Adipocyte (in vitro differentiated cells): ENCODE measurements around the gene RNF169.
"Not testable (repeated sequence)": the region's sequence is repeated elsewhere in the genome, so short reads cannot be mapped to it uniquely, and the experiment has no call there.

Experiments
- DNase-seq: peaks from one replicate; pipeline ENCODE4 v3.0.0-alpha.2; 2015; ENCODE audit warnings: low read depth
- H3K27me3 ChIP-seq: replicated peaks from 2 replicates; pipeline ENCODE4 v1.7.0; 2013; ENCODE audit warnings: mild to moderate bottlenecking, low read length, moderate library complexity; ENCODE audit not compliant: control insufficient read depth, insufficient read depth
- H3K36me3 ChIP-seq: 2 replicates; pipeline ENCODE4 v1.7.0; 2013; ENCODE audit warnings: low read length, mild to moderate bottlenecking, moderate library complexity; ENCODE audit not compliant: control insufficient read depth, insufficient read depth, severe bottlenecking
- H3K4me1 ChIP-seq: 2 replicates; pipeline ENCODE4 v1.7.0; 2013; ENCODE audit warnings: mild to moderate bottlenecking, low read length, moderate library complexity; ENCODE audit not compliant: control insufficient read depth, insufficient read depth
- H3K4me3 ChIP-seq: 2 replicates; pipeline ENCODE4 v1.7.0; 2013; ENCODE audit warnings: mild to moderate bottlenecking, low read length, moderate library complexity
- H3K9ac ChIP-seq: 2 replicates; pipeline ENCODE4 v1.7.0; 2013; ENCODE audit warnings: mild to moderate bottlenecking, low read length, moderate library complexity
- H3K9me3 ChIP-seq: 2 replicates; pipeline ENCODE4 v1.7.0; 2013; ENCODE audit warnings: mild to moderate bottlenecking, low read length, moderate library complexity; ENCODE audit not compliant: control insufficient read depth

Gene RNF169

DNA sequence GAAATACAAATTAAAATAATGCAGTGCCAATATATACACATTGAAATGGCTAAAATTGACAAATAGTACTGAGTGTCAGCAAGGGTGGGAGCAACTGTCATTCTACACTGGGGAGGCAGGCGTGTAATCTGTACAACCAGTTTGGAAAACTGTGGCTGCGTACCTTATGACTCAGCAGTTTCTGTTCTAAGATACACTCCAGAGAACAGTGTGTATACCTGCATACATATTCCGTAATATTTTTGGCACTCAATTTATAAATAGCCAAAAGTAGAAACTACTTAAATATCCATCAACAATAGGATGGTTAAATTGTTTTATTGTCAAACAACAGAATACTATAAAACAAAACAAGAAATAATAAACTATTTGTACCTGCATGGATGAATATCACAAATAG lies 57.6 kb downstream of the RNF169 start:
- H3K9ac ChIP-seq, result no peak overlapping the region
- no peaks in the 10 kb centered on the region for H3K4me1 ChIP-seq
- no peak for DNase-seq
- no peaks in the 10 kb centered on the region for H3K27me3 ChIP-seq
- no peaks in the 10 kb centered on the region for H3K36me3 ChIP-seq
- H3K4me3 ChIP-seq, result no peak overlapping the region
- no peaks in the 10 kb centered on the region for H3K9me3 ChIP-seq

DNA sequence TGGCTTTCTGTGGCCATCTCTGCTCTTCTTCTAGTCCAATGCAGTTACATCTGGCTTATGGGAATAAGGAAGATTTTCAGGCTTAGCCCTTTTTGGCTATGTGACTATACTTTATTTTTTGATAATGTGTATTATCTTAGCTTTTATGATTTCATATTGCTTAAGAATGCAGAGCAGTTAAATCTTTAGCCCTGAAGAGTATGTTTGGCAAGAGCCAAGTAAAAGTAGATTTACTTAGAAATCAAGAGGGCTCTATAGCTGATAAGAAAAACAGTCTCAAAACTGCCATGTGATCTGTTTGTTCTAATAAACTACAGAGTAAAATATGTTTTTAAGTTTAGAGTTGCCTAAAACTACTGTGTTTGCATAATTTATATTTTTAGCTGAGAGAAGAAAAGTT lies 61.2 kb downstream of the RNF169 start:
- Histone ChIP-seq H3K4me3 (no peak overlapping the region), H3K9me3 (no peaks in the 10 kb centered on the region), H3K36me3 (no peaks in the 10 kb centered on the region), H3K4me1 (no peaks in the 10 kb centered on the region), H3K9ac (no peak overlapping the region), H3K27me3 (no peaks in the 10 kb centered on the region)
- no peak for DNase-seq

DNA sequence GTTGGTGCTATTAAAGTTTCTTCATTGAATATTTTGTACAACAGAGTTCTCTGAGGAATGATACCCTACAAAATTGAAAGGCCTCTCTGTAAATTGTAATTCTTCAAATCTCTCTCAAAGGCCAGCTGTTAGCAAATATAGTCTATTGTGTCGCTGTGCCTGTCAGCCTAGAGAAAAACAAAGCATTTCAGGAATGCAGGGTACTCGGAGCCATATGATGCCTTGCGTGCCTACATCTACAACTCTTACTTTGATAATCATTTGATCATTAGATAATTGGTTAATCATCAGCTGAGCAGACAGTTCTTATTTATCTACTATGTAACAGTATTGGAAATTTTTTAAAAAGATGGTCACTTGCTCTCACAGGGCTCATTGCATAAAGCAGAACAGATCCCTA lies 67.3 kb downstream of the RNF169 start:
- H3K27me3 ChIP-seq, result no peaks in the 10 kb centered on the region
- no peak for DNase-seq
- H3K4me1 ChIP-seq, result peaks cover 22% of the 10 kb centered on the region
- no peak overlapping the region for H3K4me3 ChIP-seq
- H3K9ac ChIP-seq, result no peak overlapping the region
- H3K9me3 ChIP-seq, result no peaks in the 10 kb centered on the region
- peaks cover 4% of the 10 kb centered on the region for H3K36me3 ChIP-seq

DNA sequence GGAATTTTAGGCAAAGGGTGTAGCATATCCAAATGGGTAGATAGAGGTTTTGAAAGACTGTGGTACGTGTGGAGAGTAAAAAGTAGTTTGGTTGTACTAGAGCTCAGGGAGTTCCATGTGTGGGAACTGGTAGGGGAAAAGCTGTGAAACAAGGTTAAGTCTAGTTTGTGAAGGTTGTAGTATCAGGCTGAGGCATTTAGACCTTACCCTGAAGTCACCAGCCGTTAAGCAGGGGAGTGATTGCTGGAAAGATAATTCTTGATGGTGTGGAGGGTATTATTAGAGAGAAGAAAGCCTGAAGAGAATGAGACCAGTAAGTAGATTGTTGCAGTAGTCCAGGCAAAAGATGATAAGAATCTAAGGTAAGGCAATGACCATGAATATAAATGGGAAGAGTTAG lies 68.0 kb downstream of the RNF169 start:
- Histone ChIP-seq H3K4me3 (no peak overlapping the region), H3K27me3 (no peaks in the 10 kb centered on the region), H3K36me3 (peaks cover 4% of the 10 kb centered on the region), H3K9ac (no peak overlapping the region), H3K4me1 (peaks cover 22% of the 10 kb centered on the region), H3K9me3 (no peaks in the 10 kb centered on the region)
- DNase-seq, result no peak

DNA sequence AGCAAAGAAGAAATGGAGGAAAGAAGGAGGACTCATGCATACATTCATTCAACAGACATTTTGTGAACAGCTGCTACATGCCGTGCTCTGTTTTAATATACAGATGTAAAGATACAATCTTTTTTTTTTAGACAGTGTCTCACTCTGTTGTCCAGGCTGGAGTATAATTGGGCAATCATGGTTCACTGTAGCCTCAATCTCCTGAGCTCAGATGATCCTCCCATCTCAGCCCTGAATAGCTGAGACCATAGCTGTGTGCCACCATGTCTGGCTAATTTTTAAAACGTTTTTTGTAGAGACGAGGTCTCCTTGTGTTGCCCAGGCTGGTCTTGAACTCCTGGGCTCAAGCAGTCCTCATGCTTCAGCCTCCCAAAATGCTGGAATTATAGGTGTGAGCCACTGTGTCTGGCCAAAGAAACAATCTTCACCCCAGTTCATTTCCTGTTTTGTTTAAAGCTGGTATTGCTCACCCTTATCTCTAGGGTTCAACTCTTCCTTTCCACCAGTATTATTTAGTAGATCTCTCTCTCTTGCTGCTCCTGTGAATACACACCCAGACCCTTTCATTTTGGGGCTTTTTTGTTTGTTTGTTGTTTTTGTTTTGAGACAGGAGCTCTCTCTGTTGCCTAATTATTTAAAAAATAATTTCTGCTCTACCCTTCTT lies 69.8 kb downstream of the RNF169 start:
- H3K36me3 ChIP-seq, result peaks cover 4% of the 10 kb centered on the region
- no peak overlapping the region for H3K4me3 ChIP-seq
- H3K9me3 ChIP-seq, result no peaks in the 10 kb centered on the region
- H3K27me3 ChIP-seq, result no peaks in the 10 kb centered on the region
- no peak overlapping the region for H3K9ac ChIP-seq
- H3K4me1 ChIP-seq, result peaks cover 31% of the 10 kb centered on the region
- DNase-seq, result no peak

GRCh38 chr11:74819400-74819799 lies 70.8 kb downstream of the RNF169 start:
- H3K27me3 ChIP-seq, result no peaks in the 10 kb centered on the region
- peaks cover 9% of the 10 kb centered on the region for H3K9me3 ChIP-seq
- no peak overlapping the region for H3K4me3 ChIP-seq
- H3K9ac ChIP-seq, result no peak overlapping the region
- H3K4me1 ChIP-seq, result peaks cover 31% of the 10 kb centered on the region
- H3K36me3 ChIP-seq, result peaks cover 8% of the 10 kb centered on the region
- peak; percentile 36 for DNase-seq

GRCh38 chr11:74820763-74821162 lies 72.1 kb downstream of the RNF169 start:
- Histone ChIP-seq H3K4me1 (peaks cover 31% of the 10 kb centered on the region), H3K9ac (no peak overlapping the region), H3K9me3 (peaks cover 17% of the 10 kb centered on the region), H3K4me3 (no peak overlapping the region), H3K36me3 (peaks cover 18% of the 10 kb centered on the region), H3K27me3 (no peaks in the 10 kb centered on the region)
- DNase-seq, result peak; percentile 74

DNA sequence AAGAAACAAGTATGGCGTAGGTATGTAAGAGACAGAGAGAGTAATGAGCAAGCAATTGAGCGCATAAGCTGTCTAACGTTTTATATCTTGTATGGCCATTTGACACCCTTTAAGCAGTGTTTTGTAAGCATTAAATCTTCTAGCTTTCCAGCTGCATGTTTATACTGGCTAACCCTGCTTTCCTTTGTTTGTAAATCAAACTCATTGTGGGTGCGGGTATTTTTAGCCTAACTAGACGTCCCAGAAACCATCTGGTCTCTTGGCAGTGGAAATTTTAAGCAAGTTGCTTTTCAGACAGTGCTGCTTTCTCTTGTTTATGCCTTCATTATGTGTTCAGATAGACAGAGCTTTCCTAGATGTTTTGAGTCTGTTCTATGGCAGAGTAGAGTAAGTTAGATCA lies 73.5 kb downstream of the RNF169 start:
- no peak overlapping the region for H3K9ac ChIP-seq
- H3K4me1 ChIP-seq, result peaks cover 31% of the 10 kb centered on the region
- peak; percentile 68 for DNase-seq
- H3K9me3 ChIP-seq, result peaks cover 18% of the 10 kb centered on the region
- no peak overlapping the region for H3K4me3 ChIP-seq
- H3K27me3 ChIP-seq, result no peaks in the 10 kb centered on the region
- H3K36me3 ChIP-seq, result peaks cover 24% of the 10 kb centered on the region

DNA sequence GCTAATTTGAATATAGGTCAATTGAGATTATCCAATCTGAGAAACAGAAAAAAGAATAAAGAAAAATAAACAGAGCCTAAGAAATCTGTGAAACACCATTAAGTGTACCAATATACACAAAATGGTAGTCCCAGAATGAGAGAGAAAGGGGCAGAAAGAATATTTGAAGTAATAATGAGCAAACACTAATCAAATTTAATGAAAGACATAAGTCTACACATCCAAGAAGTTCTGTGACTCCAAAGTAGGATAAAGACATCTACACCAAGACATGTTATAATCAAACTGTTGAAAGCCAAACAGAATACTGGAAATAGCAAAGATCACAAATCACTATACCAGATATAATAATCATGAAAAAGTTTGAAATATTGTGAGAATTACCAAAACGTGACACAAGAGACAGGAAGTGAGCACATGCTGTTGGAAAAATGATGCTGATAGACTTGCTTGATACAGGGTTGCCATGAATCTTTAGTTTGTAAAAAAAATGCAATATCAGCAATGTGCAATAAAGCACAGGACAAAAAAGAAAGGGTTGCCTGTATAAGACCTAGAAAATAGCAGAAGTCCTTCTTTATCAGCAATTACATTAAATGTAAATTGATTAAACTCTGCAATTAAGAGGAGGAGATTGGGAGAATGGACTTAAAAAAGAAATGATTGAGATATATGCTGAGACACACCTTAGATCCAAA lies 75.8 kb downstream of the RNF169 start:
- peaks cover 23% of the 10 kb centered on the region for H3K4me1 ChIP-seq
- H3K27me3 ChIP-seq, result no peaks in the 10 kb centered on the region
- H3K9me3 ChIP-seq, result peaks cover 19% of the 10 kb centered on the region
- DNase-seq, result no peak
- H3K9ac ChIP-seq, result no peak overlapping the region
- H3K36me3 ChIP-seq, result peaks cover 25% of the 10 kb centered on the region
- H3K4me3 ChIP-seq, result peak overlapping the region; percentile 9

- not testable (repeated sequence) for H3K9ac ChIP-seq, DNase-seq, H3K4me3 ChIP-seq, H3K27me3 ChIP-seq
- peaks cover 25% of the 10 kb centered on the region for H3K36me3 ChIP-seq
- peaks cover 11% of the 10 kb centered on the region for H3K4me1 ChIP-seq
- H3K9me3 ChIP-seq, result peaks cover 19% of the 10 kb centered on the region
These were observed 76.9 kb downstream of the RNF169 start for GRCh38 chr11:74825596-74825995.

- H3K9ac ChIP-seq, result no peak overlapping the region
- no peak overlapping the region for H3K4me3 ChIP-seq
- no peaks in the 10 kb centered on the region for H3K27me3 ChIP-seq
- peaks cover 19% of the 10 kb centered on the region for H3K9me3 ChIP-seq
- no peak for DNase-seq
- peaks cover 7% of the 10 kb centered on the region for H3K4me1 ChIP-seq
- peaks cover 25% of the 10 kb centered on the region for H3K36me3 ChIP-seq
These were observed 78.3 kb downstream of the RNF169 start for GRCh38 chr11:74826901-74827300.
